AG09309 (cell line): ENCODE results near the gene MAML2.

Experiments
- DNase-seq: peaks from one replicate; pipeline ENCODE4 v3.0.0-alpha.2; 2010; ENCODE audit warnings: low read depth
- H3K4me3 ChIP-seq: 2 replicates; pipeline ENCODE4 v1.5.1; 2011; ENCODE audit warnings: mild to moderate bottlenecking, low read depth, low read length, moderate library complexity; ENCODE audit not compliant: control insufficient read depth
- CTCF ChIP-seq: IDR thresholded peaks from 2 replicates; pipeline ENCODE4 v1.5.1; 2011; ENCODE audit warnings: mild to moderate bottlenecking, low read depth, low read length, inconsistent platforms; ENCODE audit not compliant: insufficient read depth, control insufficient read depth; ENCODE audit errors: missing control alignments

Gene MAML2

DNA sequence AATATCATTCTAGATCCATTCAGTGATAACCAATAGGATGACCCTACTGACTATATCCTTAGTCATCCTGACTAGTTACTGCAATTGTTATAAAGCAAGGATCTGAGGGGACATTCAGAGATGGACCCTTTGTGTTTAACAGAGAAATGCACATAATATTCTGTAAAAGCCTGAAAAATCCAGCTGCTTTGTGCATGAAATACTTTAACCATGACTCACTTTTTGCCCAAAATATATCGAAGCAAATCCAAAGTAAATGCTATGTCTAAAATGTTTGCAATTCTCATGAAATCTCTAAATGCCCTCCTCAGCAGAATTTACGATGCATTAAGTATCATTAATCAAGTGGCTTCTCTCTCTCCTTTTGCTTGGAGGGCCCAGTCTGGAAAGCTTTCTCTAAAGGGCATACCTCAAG, 240.3 kb downstream of the MAML2 start:
- H3K4me3 ChIP-seq: no peak overlapping the region
- DNase-seq: peak; percentile 28
- TF ChIP-seq CTCF: no peak

- no peak for TF ChIP-seq CTCF
- DNase-seq: no peak
Observed at GRCh38 chr11:96101146-96101545, 241.8 kb downstream of the MAML2 start.

DNA sequence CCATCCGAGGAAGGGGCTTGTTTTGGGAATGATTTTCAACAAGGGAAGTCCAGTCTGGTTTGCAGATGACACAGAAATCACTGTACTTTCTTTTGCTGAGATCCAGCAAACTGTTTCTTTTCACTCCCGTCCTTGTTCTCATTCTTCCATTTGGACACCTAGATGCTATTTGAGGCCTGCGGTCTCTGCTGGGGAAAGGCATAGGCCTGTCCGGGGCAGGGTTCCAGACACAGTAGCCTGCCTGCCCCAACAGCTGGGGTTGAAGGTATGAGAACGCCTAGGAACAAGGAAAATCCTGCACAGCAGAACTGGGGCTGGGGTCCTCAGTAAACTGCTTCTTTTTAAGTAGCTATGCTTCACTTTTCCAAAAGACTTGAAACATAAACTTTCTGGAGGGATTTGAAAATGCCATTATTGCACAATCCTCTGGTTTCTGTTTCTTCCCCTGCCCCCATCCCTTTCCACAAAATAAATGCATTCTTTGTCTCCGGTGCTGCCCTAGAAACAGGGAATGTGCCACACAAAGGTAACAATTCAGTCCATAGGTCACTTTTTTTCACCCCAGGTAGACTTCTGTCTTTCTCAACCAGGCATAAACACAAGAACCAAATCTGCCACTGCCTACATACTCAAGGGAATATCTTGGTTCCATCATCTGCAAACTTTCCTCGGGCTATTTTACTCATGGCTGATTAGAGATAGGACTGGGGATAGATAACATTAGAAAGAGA, 244.3 kb downstream of the MAML2 start:
- no peak overlapping the region for H3K4me3 ChIP-seq
- DNase-seq: no peak
- no peak for TF ChIP-seq CTCF

More at GRCh38 chr11:96101146-96101545, 241.8 kb downstream of the MAML2 start:
- no peak overlapping the region for H3K4me3 ChIP-seq

GRCh38 chr11:96097844-96098421, 245.1 kb downstream of the MAML2 start:
- no peak for TF ChIP-seq CTCF
- H3K4me3 ChIP-seq: no peak overlapping the region
- no peak for DNase-seq

DNA sequence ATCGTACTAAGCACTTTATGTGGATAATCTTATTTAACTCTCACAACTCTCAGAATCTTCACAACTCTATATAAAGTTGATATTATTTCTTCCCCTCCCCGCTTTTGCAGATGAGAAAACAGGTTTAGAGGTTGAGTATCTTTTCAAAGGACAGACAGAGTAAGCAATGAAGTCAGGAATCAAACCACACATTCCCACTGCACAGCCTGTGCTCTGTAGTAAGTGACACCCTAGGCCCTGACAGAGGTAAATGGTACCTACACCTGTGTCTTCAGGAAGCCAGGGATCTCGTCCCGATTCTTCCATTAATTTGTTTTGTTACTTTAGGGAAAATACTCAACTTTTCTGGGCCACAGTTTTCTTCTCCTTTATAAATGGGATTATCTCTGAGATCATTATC, 246.6 kb downstream of the MAML2 start:
- no peak overlapping the region for H3K4me3 ChIP-seq

DNA sequence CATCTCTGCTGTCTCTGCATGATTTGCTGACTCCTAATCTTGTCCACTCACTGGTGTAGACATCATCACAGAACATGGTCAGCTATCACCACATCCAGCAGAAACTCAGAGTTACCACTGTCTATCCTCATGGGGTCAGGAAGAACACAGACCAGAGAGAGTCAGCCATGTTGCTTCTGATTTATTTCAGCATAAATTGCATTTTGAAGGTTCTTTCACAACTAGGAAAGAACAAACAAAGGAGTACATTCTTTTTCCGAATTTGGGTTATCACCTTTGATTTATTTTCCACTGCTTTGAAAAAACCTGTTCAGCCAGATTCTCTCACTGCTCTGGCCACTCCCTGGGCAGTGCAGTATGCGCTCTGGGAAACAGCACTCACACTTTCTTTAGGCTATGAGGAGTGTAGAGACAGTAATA, 247.1 kb downstream of the MAML2 start:
- DNase-seq: no peak
- H3K4me3 ChIP-seq: no peak overlapping the region
- no peak for TF ChIP-seq CTCF

More for the DNA sequence above, 246.6 kb downstream of the MAML2 start:
- DNase-seq: no peak
- no peak for TF ChIP-seq CTCF
